GM21367 (cell line): ENCODE results near the gene TRIM46.

Experiments
- ATAC-seq: cut with Tn5 transposase; IDR thresholded peaks from one replicate; pipeline ENCODE4 v1.9.1; 2021; ENCODE audit not compliant: unreplicated experiment

TRIM46 gene

GRCh38 chr1:155173478-155174323 lies at the start of gene TRIM46:
TRIM46 (plus strand) TSS chr1:155173849; CDS start chr1:155173967, 118 bp downstream.
- no peak for ATAC-seq

GRCh38 chr1:155124503-155125463 lies 48.9 kb upstream of the TRIM46 start:
- no peak for ATAC-seq

GRCh38 chr1:155125511-155125945 lies 48.1 kb upstream of the TRIM46 start:
- ATAC-seq: no peak

GRCh38 chr1:155125946-155126555 lies 47.6 kb upstream of the TRIM46 start:
- no peak for ATAC-seq

- no peak for ATAC-seq
Observed at GRCh38 chr1:155126556-155127104, 47.0 kb upstream of the TRIM46 start.

GRCh38 chr1:155127105-155127966 lies 46.3 kb upstream of the TRIM46 start, which contains the start of gene EFNA1:
EFNA1 (plus strand) TSS chr1:155127876; CDS start chr1:155127978, 102 bp downstream.
- no peak for ATAC-seq

GRCh38 chr1:155127967-155128754 lies 45.5 kb upstream of the TRIM46 start:
- no peak for ATAC-seq

- no peak for ATAC-seq
Observed at GRCh38 chr1:155128755-155129473, 44.7 kb upstream of the TRIM46 start.

GRCh38 chr1:155130272-155131006 lies 43.2 kb upstream of the TRIM46 start:
- ATAC-seq: no peak

- ATAC-seq: no peak
Observed at GRCh38 chr1:155131285-155131684, 42.4 kb upstream of the TRIM46 start.

- ATAC-seq: no peak
Observed at GRCh38 chr1:155131856-155132255, 41.8 kb upstream of the TRIM46 start.

GRCh38 chr1:155133799-155134281 lies 39.8 kb upstream of the TRIM46 start:
- no peak for ATAC-seq

- no peak for ATAC-seq
Observed at GRCh38 chr1:155134322-155134721, 39.3 kb upstream of the TRIM46 start.

- ATAC-seq: no peak
Observed at GRCh38 chr1:155134880-155135414, 38.7 kb upstream of the TRIM46 start.

GRCh38 chr1:155135415-155136028 lies 38.1 kb upstream of the TRIM46 start, which contains the start of gene SLC50A1:
SLC50A1 (plus strand) TSS chr1:155135852; CDS start chr1:155135912, 60 bp downstream.
- ATAC-seq: peak; percentile 60

- ATAC-seq: no peak
Observed at GRCh38 chr1:155136748-155137147, 36.9 kb upstream of the TRIM46 start.
